Activated gamma-delta T cell treated with anti-CD3 and anti-CD28 coated beads, Interleukin-2, amount 50 U/mL, for 16 hours (primary cell): ENCODE measurements around the gene PGM1.

Experiments
- DNase-seq: peaks from one replicate; pipeline ENCODE4 v3.0.0-alpha.2; 2020; ENCODE audit warnings: low read depth

The PGM1 gene

GRCh38 chr1:63665824-63666223 is 72.6 kb downstream of the PGM1 start:
- no peak for DNase-seq

GRCh38 chr1:63668298-63668697 is 75.1 kb downstream of the PGM1 start:
- no peak for DNase-seq

DNA sequence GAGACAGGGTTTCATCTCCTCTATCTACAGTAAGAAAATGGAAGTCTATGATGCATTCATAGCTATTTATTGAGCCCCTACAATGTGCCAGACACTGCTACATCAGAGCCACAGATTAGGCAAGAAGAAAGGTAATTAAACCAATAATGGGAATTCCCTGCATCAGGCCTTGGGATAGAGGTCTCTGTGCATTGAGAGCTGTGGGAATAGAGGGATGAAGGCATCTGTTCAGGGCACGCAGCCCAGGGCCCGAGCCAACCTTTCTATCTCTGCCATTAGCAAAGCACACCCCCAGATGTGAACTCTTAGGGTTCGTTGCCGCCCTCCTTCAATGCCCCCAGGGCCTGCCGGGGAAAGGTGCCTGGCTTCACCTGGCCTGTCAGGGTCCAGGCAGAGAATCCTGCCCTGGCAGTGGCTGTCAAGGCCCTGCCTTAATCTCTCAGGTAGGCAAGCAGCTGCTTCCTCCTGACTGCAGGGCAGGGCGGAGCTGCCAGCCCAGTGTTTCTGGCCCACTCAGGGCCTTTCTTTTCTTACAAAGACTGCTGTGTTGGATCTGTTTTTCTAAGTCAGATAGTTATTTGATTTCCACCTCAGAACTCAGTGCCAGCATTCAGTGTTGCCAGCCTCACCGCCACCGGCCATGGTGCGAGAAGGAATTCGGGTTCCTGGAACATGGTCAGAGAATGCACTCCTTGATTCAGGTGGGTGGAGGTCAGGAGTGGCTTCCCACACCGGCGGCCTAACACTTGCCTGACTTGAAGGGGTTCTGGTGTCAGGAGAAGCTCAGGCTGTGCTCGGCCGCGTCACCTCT is 76.1 kb downstream of the PGM1 start:
- no peak for DNase-seq

- DNase-seq: no peak
Observed at GRCh38 chr1:63670164-63670563, 77.0 kb downstream of the PGM1 start.

DNA sequence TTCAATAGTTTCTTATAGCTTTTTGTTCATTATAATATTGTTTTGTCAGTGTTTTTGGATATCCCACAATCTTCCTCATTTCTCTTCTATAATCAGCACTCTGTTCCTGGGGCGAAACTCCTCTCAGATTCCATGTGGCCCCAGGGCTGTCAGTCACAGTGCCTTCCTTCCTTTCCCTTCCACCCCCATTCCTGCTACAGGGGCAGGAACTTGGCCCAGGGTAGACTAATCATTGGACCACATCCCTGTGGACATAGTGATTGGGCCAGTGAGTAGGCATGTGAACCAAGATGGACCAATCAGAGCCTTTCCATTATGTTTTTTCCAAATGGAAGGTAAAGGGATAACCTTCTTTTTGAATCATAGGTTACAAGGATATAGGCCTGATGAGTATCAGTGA is 78.3 kb downstream of the PGM1 start:
- no peak for DNase-seq

- DNase-seq: no peak
Observed at GRCh38 chr1:63674238-63674864, 81.1 kb downstream of the PGM1 start.

DNA sequence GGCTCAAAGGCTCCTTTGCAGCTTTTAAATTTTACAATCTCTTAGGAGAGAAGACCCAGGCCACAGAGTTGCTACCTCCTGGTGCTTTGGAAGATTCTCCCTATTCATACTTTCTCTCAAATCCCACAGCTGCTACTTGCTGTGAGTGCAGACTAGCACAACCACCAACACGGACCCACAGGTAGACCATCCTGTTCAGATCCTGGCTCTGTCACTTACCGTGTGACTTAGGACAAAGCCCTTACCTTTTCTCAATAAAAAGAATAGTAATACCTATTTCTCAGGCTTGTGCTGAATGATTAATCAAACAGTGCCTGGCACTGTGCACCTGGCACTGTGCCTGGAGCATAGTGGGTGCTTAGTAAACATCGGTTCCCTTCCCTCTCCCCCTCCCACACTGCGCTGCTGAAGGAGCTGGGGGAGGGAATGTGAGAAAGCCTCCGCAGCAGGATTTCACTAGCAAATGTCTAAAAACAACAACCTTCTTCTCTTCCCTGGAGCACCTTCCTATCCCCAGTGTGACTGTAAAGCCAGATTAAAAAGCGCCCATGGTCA is 81.7 kb downstream of the PGM1 start:
- no peak for DNase-seq

GRCh38 chr1:63675420-63675931 is 82.3 kb downstream of the PGM1 start:
- no peak for DNase-seq

GRCh38 chr1:63677497-63677896 is 84.3 kb downstream of the PGM1 start:
- no peak for DNase-seq

- no peak for DNase-seq
Observed at GRCh38 chr1:63678200-63678599, 85.0 kb downstream of the PGM1 start.

- DNase-seq: no peak
Observed at GRCh38 chr1:63679076-63679475, 85.9 kb downstream of the PGM1 start.

- no peak for DNase-seq
Observed at GRCh38 chr1:63679589-63679988, 86.4 kb downstream of the PGM1 start.

- no peak for DNase-seq
Observed at GRCh38 chr1:63682936-63683335, 89.7 kb downstream of the PGM1 start.

- DNase-seq: no peak
Observed at GRCh38 chr1:63683759-63684158, 90.5 kb downstream of the PGM1 start.

DNA sequence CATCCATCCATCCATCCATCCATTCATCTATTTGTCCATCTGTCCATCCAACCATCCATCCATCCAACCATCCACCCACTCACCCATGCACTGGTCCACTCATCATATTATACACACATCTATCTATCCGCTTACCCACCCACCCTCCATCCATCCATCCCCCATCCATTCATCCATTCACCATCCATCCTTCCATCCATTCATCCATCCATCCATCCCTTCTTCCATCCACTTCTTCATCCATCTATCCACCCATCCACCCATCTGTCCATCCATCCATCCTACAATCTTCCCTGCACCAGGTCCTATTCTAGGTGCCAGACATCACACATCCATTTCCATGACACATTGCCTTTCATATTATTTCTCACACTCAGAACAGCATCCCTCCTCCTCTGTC is 93.5 kb downstream of the PGM1 start:
- no peak for DNase-seq

DNA sequence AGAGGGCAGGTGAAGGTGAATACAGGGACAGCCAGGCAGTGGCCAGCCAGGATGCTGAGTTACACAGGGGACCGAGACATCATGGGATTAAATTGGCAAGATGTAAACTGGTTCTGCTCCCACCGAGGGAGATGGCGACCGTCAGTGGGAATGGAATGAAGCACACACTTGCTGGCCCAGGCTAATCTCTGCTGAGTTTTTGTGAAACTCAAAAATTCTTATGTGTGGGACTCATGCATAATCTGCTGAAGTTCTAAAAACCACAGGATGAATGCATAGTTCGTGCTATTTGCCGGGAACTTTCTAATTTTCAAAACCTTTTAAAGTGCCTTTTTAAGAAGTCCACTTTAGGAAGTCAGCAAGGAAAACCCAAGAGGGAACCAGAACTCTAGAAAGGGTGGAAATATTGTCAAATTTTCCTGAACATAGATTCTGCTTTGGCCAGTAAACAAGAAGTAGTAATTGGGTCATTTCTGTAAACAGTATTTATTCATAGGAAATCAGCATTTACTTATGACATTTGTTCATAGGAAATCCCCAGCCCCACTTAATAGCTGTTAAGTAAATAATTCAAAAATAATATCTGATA is 95.2 kb downstream of the PGM1 start:
- DNase-seq: no peak

DNA sequence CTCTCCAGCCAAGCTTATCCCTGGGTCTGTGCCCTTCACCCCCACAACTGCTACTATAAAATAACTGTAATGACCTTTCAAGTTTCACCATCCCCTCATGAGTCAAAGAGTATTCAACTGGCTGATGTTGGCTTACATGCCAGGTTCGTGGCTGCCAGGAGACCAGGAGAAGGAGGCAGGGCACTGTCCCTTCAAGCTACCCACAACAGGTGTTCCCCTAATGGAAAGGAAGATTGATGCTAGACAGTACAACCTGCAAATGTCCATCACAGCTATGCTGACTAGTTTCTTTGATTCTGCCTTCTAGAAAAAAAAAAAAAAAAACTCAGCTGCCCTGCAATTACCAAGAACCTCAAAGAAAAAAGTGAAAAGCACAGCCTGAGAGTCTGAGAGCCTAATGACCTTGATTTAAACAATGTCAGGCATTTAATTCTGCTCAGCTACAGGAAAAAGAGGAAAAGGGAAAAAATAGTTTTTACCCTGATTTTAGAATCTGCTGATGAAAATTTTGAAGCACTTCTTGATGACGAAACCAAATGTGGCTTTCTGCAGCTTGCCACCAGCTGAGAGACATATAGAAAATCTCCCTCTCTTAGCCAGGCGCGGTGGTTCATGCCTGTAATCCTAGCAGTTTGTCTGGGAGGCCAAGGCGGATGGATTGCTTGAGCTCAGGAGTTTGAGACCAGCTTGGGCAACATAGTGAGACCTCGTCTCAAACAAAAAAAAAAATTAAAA is 97.9 kb downstream of the PGM1 start:
- no peak for DNase-seq

DNA sequence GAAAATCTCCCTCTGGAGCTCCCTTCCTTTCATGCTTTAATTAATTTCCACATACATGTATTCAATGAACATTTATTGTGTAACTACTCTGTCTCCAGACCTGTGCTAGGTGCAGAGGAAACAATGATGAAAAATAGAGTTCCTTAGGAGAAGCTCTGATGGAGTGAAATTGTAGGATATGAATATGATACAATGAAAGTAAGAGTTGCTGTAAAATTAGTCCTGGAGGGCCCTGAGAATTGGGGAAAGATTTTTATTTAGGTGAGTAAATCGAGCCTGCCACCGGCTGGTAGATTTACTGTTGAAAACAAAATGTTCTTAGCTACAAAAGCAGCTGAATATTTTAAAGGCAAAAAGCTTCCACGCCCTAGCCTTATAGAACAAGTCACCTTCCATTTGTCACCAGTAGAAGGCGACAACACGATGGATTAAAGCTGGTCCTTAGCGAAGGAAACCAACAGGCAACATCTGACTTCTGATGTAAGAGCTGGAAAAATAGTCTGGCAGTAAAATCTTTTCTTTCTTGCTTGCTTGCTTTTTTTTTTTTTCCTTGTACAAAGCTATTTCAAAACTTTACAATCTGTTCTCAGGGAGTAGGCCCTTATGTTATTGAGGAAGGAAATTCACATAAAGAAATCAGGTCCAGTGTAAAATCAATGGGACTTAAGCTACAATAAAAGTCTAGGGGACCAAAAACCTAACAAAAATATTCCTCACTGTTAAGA is 98.7 kb downstream of the PGM1 start:
- no peak for DNase-seq

DNA sequence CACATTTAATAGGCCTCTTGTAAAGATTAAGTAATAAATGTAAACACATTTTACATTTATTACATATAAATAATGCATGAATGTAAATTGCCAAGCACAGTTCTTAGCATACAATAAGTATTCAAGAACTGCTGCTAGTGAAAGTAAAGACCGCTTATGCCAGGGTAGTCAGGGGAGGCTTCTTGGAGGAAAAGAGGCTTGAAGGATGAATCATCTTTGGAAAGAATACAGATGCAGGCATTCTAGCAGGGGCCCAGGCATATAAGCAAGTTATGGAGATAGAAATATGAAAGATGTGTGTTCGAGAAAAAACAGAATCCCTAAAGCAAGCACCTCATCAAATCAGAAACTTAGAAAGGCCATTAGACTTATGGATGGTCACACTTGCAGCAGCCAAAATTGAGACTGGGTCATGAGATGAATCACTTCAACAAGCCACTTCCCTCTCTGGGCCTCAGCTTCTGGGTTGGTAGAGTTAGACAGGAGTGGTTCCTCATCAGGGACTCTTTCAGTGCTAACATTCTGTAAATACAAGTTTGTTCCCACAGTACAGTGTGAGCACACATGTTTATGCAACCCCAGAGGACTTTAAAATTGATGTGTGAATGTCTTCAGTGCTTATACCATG is 100.8 kb downstream of the PGM1 start:
- DNase-seq: no peak

DNA sequence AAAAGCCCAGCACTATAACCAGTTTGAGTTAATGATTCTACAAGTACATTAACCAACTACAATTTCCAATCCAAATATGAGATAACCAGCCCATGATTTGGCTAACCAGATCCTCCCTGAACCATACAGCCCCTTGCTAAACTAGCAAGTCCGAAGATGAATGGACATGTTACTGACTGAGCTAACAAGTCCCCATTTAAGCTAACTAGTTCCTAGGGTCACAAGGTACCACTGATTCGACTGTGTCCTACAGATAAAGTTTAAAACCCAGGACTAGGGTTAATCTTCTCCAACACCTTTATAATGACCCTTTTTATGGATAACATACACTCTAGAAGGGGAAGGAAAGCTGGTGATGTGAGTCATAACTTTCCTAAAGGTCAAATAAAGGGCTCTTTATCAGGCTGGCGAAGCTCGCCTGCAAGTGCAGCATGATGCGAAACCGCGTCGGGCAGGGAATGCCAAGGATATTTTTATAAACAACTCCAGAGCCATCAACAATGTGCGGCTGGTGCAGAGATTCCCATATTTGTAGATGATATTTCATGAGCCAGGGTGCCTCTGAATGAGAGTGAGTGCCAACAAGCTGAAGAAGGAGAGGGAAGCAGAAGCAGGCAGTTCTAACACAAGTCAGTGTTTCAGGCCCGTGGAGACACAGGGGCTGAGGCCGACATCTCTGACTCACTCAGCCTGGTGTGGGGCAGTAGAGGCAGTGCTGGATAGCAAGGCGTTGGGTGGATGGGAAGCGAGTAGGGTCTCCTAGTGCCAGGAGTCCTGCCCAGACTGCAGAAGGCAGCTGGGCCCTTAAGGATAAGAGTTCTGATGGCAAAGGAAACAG is 105.0 kb downstream of the PGM1 start:
- no peak for DNase-seq
